PC-9 (cell line): ENCODE results near the gene BBX. TPM values are rescaled to one million over a fixed set of nuclear protein-coding genes. Genes with fewer than 3 reads are reported as not detected.
"Not testable (repeated sequence)": the region's sequence is repeated elsewhere in the genome, so short reads cannot be mapped to it uniquely, and the experiment has no call there.

Experiments used
- BruUV-seq: library from RNA; stranded (reverse); fragments of 400-500 nt; replicated peaks from 2 replicates; lab custom pipeline; 2021; lab: Mats Ljungman, UMichigan
- CTCF ChIA-PET: fragments of 300-600 bp; sonication (Branson Sonifier 250); formaldehyde crosslinking; loops from one replicate; lab custom pipeline; 2022; ENCODE audit warnings: antibody characterized with exemption; lab: Charles Lee
- POLR2A ChIA-PET: fragments of 300-600 bp; sonication (Branson Sonifier 250); formaldehyde crosslinking; loops from one replicate; lab custom pipeline; 2022; ENCODE audit warnings: antibody characterized with exemption; ENCODE audit not compliant: unreplicated experiment; lab: Charles Lee
- DNase-seq, 2 experiments: peaks; one replicate each; pipeline versions ENCODE4 v3.0.0 to v3.0.0-alpha.2; 2015 to 2022; ENCODE audit warnings: mixed read lengths in 1 of 2
- H2AFZ ChIP-seq: fragments of 200-600 bp; sonication (generic); 2 replicates; pipeline ENCODE4 v1.8.1; 2017; ENCODE audit warnings: antibody characterized with exemption
- H3F3A ChIP-seq: fragments of 200-600 bp; sonication (generic); 2 replicates; pipeline ENCODE4 v1.8.1; 2017; ENCODE audit warnings: antibody characterized with exemption, mild to moderate bottlenecking, low read depth; ENCODE audit not compliant: insufficient read depth
- H3K27ac ChIP-seq: fragments of 200-600 bp; sonication (generic); 2 replicates; pipeline ENCODE4 v1.6.1; 2016; ENCODE audit warnings: mixed run types
- H3K27me3 ChIP-seq: fragments of 200-600 bp; sonication (generic); 2 replicates; pipeline ENCODE4 v1.6.1; 2016; ENCODE audit warnings: low read depth, mixed run types; ENCODE audit not compliant: insufficient read depth
- H3K36me3 ChIP-seq: fragments of 200-600 bp; sonication (generic); 2 replicates; pipeline ENCODE4 v1.6.1; 2016; ENCODE audit warnings: low read depth, mixed run types
- H3K4me1 ChIP-seq: fragments of 200-600 bp; sonication (generic); replicated peaks from 2 replicates; pipeline ENCODE4 v1.6.1; 2016; ENCODE audit warnings: mixed run types; ENCODE audit not compliant: insufficient read depth
- H3K4me2 ChIP-seq: fragments of 200-600 bp; sonication (generic); 2 replicates; pipeline ENCODE4 v1.6.1; 2017; ENCODE audit warnings: mixed run types
- H3K4me3 ChIP-seq: fragments of 200-600 bp; sonication (generic); 2 replicates; pipeline ENCODE4 v1.6.1; 2016; ENCODE audit warnings: mixed run types
- H3K79me2 ChIP-seq: fragments of 200-600 bp; sonication (generic); 2 replicates; pipeline ENCODE4 v1.6.1; 2017; ENCODE audit warnings: low read depth, mixed run types
- H3K9me2 ChIP-seq: fragments of 200-600 bp; sonication (generic); 2 replicates; pipeline ENCODE4 v1.8.1; 2017; ENCODE audit warnings: mild to moderate bottlenecking; ENCODE audit not compliant: insufficient read depth
- H3K9me3 ChIP-seq: fragments of 200-600 bp; sonication (generic); 2 replicates; pipeline ENCODE4 v1.8.1; 2016; ENCODE audit warnings: low read depth; ENCODE audit not compliant: insufficient read depth
- H4K20me1 ChIP-seq: fragments of 200-600 bp; sonication (generic); 2 replicates; pipeline ENCODE4 v1.8.1; 2017; ENCODE audit not compliant: insufficient read depth
- EZH2 ChIP-seq: fragments of 200-600 bp; sonication (generic); IDR thresholded peaks from 2 replicates; pipeline ENCODE4 v1.8.0; 2017; ENCODE audit warnings: antibody characterized with exemption, low read depth
- intact Hi-C: fragments of 100-400 bp; cut with micrococcal nuclease; formaldehyde crosslinking; loops from one replicate; pipeline ENCODE4 v1.10.0; 2022; ENCODE audit not compliant: unreplicated experiment
- total RNA-seq: library from RNA; stranded (reverse); gene quantifications from 2 replicates; pipeline ENCODE4 v1.2.3, GENCODE V29; 2021
- TF ChIP-seq, protein P1 (sequence below): fragments of 200-600 bp; sonication (generic); conservative IDR thresholded peaks from 2 replicates; pipeline ENCODE4 v1.6.1; 2017; ENCODE audit warnings: mixed run types, antibody characterized with exemption, mild to moderate bottlenecking, moderate library complexity

The BBX gene
- total RNA-seq, 1 experiment from 2014 or later: 91.7 TPM

DNA sequence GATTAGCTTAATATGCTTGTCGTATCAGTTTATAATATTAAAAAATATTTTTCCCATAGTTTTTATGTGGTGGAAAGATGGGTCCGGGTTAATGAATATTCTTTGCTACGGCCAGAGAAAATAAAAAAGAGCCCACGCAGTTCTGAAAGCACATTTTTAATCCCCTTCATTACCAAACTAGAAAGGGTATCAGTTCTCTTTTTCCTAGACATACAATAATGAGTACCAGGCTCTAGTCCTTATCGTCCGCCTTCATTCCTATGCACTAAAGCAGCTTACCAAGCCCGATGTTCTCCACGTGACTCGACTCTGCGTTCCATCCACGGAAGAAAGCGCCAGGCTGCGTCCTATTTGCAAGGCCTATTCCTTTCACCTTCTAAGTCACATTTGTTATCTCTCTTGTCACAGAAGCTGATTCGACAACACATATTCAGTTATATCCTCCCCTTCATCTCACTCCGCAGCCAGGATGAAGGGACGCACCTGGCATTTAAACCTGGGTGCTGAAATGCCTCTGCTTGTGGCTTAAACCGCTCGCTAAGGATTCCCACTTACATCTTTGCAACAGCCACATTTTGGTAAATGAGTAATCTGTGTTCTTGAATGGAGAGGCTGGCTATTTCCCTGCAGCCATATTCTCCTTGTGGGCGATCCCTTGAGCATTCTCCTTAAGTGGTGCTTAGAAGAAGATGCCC, 311.1 kb downstream of the BBX start:
- H3K36me3 ChIP-seq: no peaks in the 10 kb centered on the region
- H4K20me1 ChIP-seq: no peaks in the 10 kb centered on the region
- CTCF ChIA-PET: no interaction called here
- no peak overlapping the region for H2AFZ ChIP-seq
- POLR2A ChIA-PET: no interaction called here
- H3F3A ChIP-seq: no peaks in the 10 kb centered on the region
- no peak overlapping the region for H3K4me2 ChIP-seq
- intact Hi-C loops: no loop called here
- H3K27ac ChIP-seq: no peak overlapping the region
- no peak for TF ChIP-seq EZH2
- TF ChIP-seq, protein P1, sequence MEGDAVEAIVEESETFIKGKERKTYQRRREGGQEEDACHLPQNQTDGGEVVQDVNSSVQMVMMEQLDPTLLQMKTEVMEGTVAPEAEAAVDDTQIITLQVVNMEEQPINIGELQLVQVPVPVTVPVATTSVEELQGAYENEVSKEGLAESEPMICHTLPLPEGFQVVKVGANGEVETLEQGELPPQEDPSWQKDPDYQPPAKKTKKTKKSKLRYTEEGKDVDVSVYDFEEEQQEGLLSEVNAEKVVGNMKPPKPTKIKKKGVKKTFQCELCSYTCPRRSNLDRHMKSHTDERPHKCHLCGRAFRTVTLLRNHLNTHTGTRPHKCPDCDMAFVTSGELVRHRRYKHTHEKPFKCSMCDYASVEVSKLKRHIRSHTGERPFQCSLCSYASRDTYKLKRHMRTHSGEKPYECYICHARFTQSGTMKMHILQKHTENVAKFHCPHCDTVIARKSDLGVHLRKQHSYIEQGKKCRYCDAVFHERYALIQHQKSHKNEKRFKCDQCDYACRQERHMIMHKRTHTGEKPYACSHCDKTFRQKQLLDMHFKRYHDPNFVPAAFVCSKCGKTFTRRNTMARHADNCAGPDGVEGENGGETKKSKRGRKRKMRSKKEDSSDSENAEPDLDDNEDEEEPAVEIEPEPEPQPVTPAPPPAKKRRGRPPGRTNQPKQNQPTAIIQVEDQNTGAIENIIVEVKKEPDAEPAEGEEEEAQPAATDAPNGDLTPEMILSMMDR: no peak
- no peak overlapping the region for H3K4me3 ChIP-seq
- no TSS peak for BruUV-seq
- H3K27me3 ChIP-seq: no peaks in the 10 kb centered on the region
- H3K4me1 ChIP-seq: no peaks in the 10 kb centered on the region
- DNase-seq: no peak
- no peaks in the 10 kb centered on the region for H3K79me2 ChIP-seq
- no peaks in the 10 kb centered on the region for H3K9me3 ChIP-seq
- no peaks in the 10 kb centered on the region for H3K9me2 ChIP-seq

DNA sequence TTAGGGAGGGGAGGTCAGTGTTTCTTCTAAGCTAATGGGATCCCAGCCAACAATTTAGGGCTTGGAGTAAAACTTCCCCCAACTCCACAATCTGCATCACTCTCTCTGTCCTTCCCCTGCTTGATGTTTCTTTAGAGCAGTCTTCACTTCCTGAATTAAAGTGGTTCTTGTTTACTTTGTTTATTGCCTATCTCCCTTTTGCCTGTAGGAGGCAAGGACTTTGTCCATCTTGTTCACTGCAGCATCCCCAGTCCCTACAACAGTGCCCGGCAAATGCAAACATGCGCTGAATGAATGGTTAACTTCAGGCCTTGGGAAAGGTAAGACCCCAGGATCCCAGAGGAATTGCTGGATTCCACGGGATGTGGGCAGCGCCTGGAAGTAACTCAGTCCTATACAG, 312.2 kb downstream of the BBX start:
- H3K4me1 ChIP-seq, H4K20me1 ChIP-seq, intact Hi-C loops, BruUV-seq, H3K9me3 ChIP-seq, POLR2A ChIA-PET, H2AFZ ChIP-seq, H3K36me3 ChIP-seq, DNase-seq, H3F3A ChIP-seq, H3K4me2 ChIP-seq, H3K4me3 ChIP-seq, H3K27ac ChIP-seq, CTCF ChIA-PET, H3K27me3 ChIP-seq, H3K79me2 ChIP-seq, H3K9me2 ChIP-seq: not testable (repeated sequence)

DNA sequence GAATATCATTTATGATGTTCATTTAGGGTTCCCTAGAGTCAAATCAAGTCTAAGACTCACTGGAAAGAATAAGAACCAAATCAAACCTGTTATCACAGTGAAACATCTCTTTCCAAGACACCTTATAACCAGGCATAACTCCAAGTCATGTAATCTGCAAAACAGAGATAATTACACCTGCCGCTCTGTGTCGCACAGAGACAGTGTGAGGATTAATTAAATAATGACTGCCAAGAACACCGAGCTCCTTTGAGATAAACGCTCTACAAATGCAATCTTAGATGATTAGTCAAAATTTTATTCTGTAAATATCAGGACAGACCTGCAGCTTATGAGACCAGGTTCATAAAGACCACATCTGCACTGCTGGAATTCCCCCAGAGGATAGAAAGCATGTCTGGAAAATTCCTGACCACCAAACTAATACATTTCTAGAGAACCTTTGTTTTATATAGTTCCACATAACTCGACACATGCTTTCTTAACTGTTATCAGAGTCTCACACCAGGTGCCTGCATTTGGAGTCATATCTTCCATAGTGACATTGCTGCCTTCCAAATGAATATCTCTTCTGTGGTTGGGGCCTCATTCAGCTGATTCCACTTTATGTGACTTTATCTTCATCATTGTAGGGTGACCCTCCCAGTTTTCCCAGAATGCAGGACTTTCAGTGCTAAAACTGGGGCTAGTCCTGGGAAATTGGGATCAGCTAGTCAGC, 315.3 kb downstream of the BBX start:
- H3K27me3 ChIP-seq: no peaks in the 10 kb centered on the region
- H3K9me2 ChIP-seq: no peaks in the 10 kb centered on the region
- POLR2A ChIA-PET: no interaction called here
- H3K79me2 ChIP-seq: no peaks in the 10 kb centered on the region
- BruUV-seq: no TSS peak
- no peaks in the 10 kb centered on the region for H3K4me1 ChIP-seq
- CTCF ChIA-PET: no interaction called here
- no peak overlapping the region for H3K27ac ChIP-seq
- no peak overlapping the region for H3K4me3 ChIP-seq
- H3K4me2 ChIP-seq: no peak overlapping the region
- H3K36me3 ChIP-seq: no peaks in the 10 kb centered on the region
- no peaks in the 10 kb centered on the region for H4K20me1 ChIP-seq
- intact Hi-C loops: no loop called here
- no peaks in the 10 kb centered on the region for H3K9me3 ChIP-seq
- no peak for DNase-seq
- TF ChIP-seq, protein P1: no peak
- no peak for TF ChIP-seq EZH2
- H2AFZ ChIP-seq: no peak overlapping the region
- no peaks in the 10 kb centered on the region for H3F3A ChIP-seq
